ENCODE results near the gene RGS9BP.
"Not testable (repeated sequence)": the region's sequence is repeated elsewhere in the genome, so short reads cannot be mapped to it uniquely, and the experiment has no call there.

DNA sequence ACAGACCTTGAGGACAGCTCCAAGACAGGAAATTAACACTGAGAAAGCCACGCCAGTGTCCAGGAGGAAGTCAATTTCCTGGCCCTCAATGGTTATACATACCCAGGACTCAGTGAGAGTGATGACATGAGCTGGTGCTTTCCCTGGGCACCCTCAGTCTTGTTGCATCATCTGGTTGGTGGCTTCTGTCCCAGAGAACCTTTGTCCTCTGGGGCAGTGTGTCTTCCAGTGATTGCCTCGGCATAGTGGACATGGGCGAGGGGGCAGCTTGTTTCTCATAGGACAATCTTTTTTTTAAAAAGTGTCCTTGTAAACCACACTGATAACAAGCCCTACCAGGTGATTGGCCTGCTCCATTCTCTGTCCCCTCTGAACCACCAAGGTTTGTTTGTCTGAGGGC lies 21.1 kb downstream of the RGS9BP start:
- TF ChIP-seq CTCF, EZH2 (IDR thresholded peaks at IDR 0.05): not testable (repeated sequence)

Data from neural progenitor cell (in vitro differentiated cells).